BJ (cell line): ENCODE measurements around the gene CFAP73. TPM values are rescaled to one million over a fixed set of nuclear protein-coding genes. Genes with fewer than 3 reads are reported as not detected.

Experiments
- CTCF ChIA-PET: fragments of 350-600 bp; formaldehyde crosslinking; extraction: SDS; loops from one replicate; lab custom pipeline; 2021; ENCODE audit warnings: antibody characterized with exemption, inconsistent platforms; lab: Yijun Ruan, JAX
- POLR2A ChIA-PET: fragments of 300-600 bp; sonication (Branson Sonifier 250); formaldehyde crosslinking; extraction: SDS; loops from one replicate; lab custom pipeline; 2021; ENCODE audit warnings: antibody characterized with exemption; lab: Charles Lee
- DNase-seq: peaks from one replicate; pipeline ENCODE4 v3.0.0-alpha.2; 2011; ENCODE audit warnings: low read depth
- H3K27me3 ChIP-seq: 2 replicates; pipeline ENCODE4 v1.6.0; 2011; ENCODE audit warnings: low read length; ENCODE audit not compliant: control insufficient read depth, insufficient read depth
- H3K36me3 ChIP-seq: 2 replicates; pipeline ENCODE4 v1.5.1; 2011; ENCODE audit warnings: low read length; ENCODE audit not compliant: control insufficient read depth, insufficient read depth
- H3K4me3 ChIP-seq: 2 replicates; pipeline ENCODE4 v1.5.1; 2011; ENCODE audit warnings: low read depth, mild to moderate bottlenecking, control low read depth, low read length
- polyA plus RNA-seq: library from polyadenylated mRNA; depleted of rRNA; stranded (reverse); fragments of >200 nt; gene quantifications from 2 replicates; pipeline ENCODE4 v1.2.3, GENCODE V29; 2011
- TF ChIP-seq, protein P1 (sequence below): IDR thresholded peaks from 2 replicates; pipeline ENCODE4 v1.5.1; 2011; ENCODE audit warnings: low read depth, mild to moderate bottlenecking, control low read depth, inconsistent platforms, low read length, moderate library complexity; ENCODE audit not compliant: insufficient read depth

CFAP73 gene
- polyA plus RNA-seq, 1 experiment, result not detected

DNA sequence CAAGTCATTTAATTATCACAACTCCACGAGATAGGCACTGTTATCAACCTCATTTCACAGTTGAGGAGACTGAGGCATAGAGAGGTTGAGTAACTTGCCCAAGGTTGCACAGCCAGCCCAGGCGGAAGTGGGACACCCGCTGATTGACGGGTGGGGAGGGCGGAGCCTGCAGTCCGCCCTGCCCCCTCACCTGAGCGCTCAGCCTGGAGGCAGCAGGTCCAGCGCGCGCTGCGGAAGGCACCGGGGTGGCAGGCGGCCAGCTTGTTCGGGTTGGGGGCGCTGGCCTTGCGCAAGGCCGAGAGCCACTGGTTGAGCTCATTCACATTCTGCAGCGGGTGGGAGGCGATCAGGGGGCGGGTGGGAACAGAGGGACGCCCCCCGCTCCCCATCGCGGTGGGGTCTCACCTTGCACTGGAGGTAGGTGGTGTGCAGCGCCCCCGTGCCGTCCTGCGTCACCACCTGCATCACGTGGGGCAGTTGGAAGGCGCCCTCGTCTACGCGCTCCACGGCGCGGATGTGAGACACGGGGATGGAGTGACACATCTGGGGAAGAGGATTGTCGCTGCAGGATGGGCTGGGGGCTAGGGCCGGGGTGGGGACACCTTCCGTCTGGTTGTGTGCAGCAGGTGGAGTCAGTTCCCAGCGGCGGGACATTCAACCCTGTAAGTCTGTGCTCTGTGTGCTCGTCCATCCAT lies 45.6 kb upstream of the CFAP73 start:
- ChIA-PET CTCF (interaction anchor here (0.8 to 1.1 kb wide), 2 partner anchors 56 to 70 kb away, joined by 3 to 4 read pairs; no protein-coding TSS in a partner anchor), POLR2A (no interaction called here)
- H3K36me3 ChIP-seq, result no peaks in the 10 kb centered on the region
- 0 out of 2 replicates have a peak, but pooled peaks cover 1% of the 10 kb centered on the region for H3K27me3 ChIP-seq
- DNase-seq, result no peak
- TF ChIP-seq, protein P1, sequence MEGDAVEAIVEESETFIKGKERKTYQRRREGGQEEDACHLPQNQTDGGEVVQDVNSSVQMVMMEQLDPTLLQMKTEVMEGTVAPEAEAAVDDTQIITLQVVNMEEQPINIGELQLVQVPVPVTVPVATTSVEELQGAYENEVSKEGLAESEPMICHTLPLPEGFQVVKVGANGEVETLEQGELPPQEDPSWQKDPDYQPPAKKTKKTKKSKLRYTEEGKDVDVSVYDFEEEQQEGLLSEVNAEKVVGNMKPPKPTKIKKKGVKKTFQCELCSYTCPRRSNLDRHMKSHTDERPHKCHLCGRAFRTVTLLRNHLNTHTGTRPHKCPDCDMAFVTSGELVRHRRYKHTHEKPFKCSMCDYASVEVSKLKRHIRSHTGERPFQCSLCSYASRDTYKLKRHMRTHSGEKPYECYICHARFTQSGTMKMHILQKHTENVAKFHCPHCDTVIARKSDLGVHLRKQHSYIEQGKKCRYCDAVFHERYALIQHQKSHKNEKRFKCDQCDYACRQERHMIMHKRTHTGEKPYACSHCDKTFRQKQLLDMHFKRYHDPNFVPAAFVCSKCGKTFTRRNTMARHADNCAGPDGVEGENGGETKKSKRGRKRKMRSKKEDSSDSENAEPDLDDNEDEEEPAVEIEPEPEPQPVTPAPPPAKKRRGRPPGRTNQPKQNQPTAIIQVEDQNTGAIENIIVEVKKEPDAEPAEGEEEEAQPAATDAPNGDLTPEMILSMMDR, result no peak
- no peak overlapping the region for H3K4me3 ChIP-seq

DNA sequence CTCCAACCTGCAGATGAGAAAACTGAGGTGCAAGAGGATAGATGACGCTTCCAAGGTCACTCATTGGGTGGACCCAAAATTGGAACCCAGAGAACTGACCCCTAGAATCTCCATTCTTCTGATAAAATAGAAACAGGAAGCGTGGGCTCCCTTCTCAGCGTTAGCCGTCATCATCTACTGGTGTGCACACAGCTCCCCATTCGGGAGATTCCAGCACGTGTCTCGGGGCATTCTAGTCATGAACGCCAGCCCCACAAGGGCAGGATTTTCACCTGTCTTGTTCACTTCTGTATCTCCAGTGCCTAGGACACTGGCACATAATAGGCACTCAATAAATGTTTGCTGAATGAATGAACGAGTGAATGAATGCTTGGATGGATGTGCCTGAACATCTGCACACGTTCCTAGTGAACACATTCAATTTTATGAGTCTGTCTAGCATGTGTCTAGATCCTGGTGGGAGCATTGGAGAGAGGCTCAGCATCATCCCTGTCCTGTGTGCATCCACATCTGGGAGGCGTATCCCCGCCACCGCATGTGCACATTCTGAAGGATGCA lies 44.5 kb upstream of the CFAP73 start:
- no peak for DNase-seq
- no peak overlapping the region for H3K4me3 ChIP-seq
- ChIA-PET CTCF (no interaction called here), POLR2A (no interaction called here)
- TF ChIP-seq, protein P1, result no peak
- H3K27me3 ChIP-seq, result 0 out of 2 replicates have a peak, but pooled peaks cover 1% of the 10 kb centered on the region
- H3K36me3 ChIP-seq, result no peaks in the 10 kb centered on the region

DNA sequence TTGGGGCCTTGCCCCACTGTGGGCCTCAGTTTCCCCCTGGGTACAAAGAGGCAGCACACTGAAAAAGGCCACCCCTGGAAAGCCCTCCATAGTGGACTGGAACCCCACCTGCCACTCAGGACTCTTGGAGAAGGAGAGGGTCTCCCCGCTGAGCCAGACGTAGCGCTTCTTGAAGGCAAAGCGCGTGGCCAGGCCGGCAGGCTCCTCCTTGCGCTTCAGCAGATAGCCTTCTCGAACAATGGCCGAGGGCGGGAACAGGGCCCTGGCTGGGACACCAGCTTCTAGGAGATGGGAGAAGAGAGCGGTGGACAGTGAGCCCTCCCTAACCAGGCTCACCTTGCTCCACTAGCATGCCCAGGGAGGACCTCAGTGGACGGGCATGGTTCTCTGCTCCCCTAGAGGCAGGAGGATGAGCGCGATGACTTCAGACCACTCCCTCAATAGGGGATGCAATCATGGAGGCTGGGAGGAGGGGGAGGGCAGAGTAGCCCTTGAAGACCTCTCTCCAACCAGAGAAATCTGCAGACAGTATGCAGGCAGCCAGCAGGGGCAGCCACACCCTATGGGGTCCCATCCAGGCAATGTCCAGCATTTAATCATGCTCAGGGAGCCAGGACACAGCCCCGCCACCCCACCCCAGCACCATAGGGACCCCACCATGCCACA lies 43.8 kb upstream of the CFAP73 start:
- 0 out of 2 replicates have a peak, but pooled peaks cover 1% of the 10 kb centered on the region for H3K27me3 ChIP-seq
- ChIA-PET POLR2A (no interaction called here), CTCF (interaction anchor here (1.0 kb wide), 1 partner anchor 57 kb away, joined by 3 read pairs; no protein-coding TSS in a partner anchor)
- no peaks in the 10 kb centered on the region for H3K36me3 ChIP-seq
- no peak overlapping the region for H3K4me3 ChIP-seq
- TF ChIP-seq, protein P1, result no peak
- DNase-seq, result no peak

GRCh38 chr12:113106361-113106760 lies 43.2 kb upstream of the CFAP73 start:
- Histone ChIP-seq H3K4me3 (no peak overlapping the region), H3K36me3 (no peaks in the 10 kb centered on the region), H3K27me3 (0 out of 2 replicates have a peak, but pooled peaks cover 1% of the 10 kb centered on the region)
- CTCF ChIA-PET, result interaction anchor here (1.0 kb wide), 1 partner anchor 57 kb away, joined by 3 read pairs; no protein-coding TSS in a partner anchor
- TF ChIP-seq, protein P1, result no peak
- POLR2A ChIA-PET, result no interaction called here
- DNase-seq, result no peak

- POLR2A ChIA-PET, result no interaction called here
- CTCF ChIA-PET, result no interaction called here
- TF ChIP-seq, protein P1, result no peak
- no peak for DNase-seq
- 0 out of 2 replicates have a peak, but pooled peaks cover 1% of the 10 kb centered on the region for H3K27me3 ChIP-seq
- H3K4me3 ChIP-seq, result no peak overlapping the region
- H3K36me3 ChIP-seq, result no peaks in the 10 kb centered on the region
Observed at GRCh38 chr12:113108308-113108707, 41.2 kb upstream of the CFAP73 start.
